KOPT-K1 (cell line): Measurements from ENCODE around the gene TRPM1.

Source experiments
- H3K27ac ChIP-seq: fragments of 200-600 bp; sonication (generic); 2 replicates; pipeline ENCODE4 v1.5.1; 2016; ENCODE audit warnings: antibody characterized with exemption, mild to moderate bottlenecking, low read depth, low read length; ENCODE audit not compliant: poor library complexity, severe bottlenecking
- H3K36me3 ChIP-seq: fragments of 200-600 bp; sonication (generic); 2 replicates; pipeline ENCODE4 v1.5.1; 2017; ENCODE audit warnings: antibody characterized with exemption, mild to moderate bottlenecking, low read length, moderate library complexity; ENCODE audit not compliant: insufficient read depth
- H3K9me3 ChIP-seq: fragments of 200-600 bp; sonication (generic); 2 replicates; pipeline ENCODE4 v1.5.1; 2017; ENCODE audit warnings: antibody characterized with exemption, low read length, mild to moderate bottlenecking; ENCODE audit not compliant: insufficient read depth, poor library complexity, severe bottlenecking

TRPM1 gene

GRCh38 chr15:31013863-31014607, 87.5 kb downstream of the TRPM1 start:
- Histone ChIP-seq H3K27ac (peak overlapping the region; percentile 53), H3K9me3 (peaks cover 12% of the 10 kb centered on the region), H3K36me3 (no peaks in the 10 kb centered on the region)

GRCh38 chr15:31012455-31012854, 89.1 kb downstream of the TRPM1 start:
- Histone ChIP-seq H3K9me3 (peaks cover 12% of the 10 kb centered on the region), H3K27ac (no peak overlapping the region), H3K36me3 (no peaks in the 10 kb centered on the region)

DNA sequence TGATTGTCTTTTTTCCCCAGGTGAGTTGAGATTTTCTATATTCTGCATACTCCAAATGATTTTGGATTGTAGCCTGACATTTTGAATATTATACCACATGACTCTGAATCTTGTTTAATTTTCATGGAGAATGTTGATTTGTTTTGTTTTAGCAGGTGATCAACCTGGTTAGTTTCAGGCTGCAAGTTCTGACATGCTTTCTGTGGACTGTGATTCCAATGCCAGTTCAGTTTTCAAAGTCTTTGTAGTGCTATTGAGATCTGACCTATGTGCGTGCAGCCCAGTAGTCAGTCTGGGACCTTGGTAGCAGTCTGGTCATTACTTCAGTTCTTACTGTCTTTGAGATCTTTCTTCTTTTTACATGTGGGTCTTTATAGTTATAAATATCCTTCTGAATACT, 91.5 kb downstream of the TRPM1 start:
- Histone ChIP-seq H3K36me3 (no peaks in the 10 kb centered on the region), H3K9me3 (peaks cover 12% of the 10 kb centered on the region), H3K27ac (no peak overlapping the region)

- Histone ChIP-seq H3K36me3 (no peaks in the 10 kb centered on the region), H3K27ac (no peak overlapping the region), H3K9me3 (no peaks in the 10 kb centered on the region)
Observed at GRCh38 chr15:31005660-31006059, 95.9 kb downstream of the TRPM1 start.

- Histone ChIP-seq H3K9me3 (no peaks in the 10 kb centered on the region), H3K36me3 (no peaks in the 10 kb centered on the region), H3K27ac (no peak overlapping the region)
Observed at GRCh38 chr15:31004220-31004733, 97.2 kb downstream of the TRPM1 start.

DNA sequence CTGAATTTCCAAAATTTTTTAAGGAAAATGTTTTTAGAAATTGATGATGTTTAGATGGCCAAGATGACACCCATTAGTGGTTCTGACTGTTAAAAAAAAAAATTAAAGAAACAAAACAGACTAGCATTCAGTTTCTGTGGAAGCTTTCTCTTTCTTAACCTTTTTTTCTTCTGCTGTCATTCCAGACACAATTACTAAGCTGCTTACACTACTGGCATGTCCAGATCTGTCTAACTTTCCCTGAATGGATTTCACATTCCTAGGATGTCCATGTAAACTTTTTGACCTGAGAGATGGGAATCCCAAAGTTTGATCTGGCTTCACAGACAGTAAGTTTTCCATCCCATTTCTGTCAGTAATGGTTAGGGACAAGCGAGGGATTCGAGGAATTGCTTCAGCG, 99.8 kb downstream of the TRPM1 start:
- H3K9me3 ChIP-seq = no peaks in the 10 kb centered on the region
- H3K36me3 ChIP-seq = no peaks in the 10 kb centered on the region
- H3K27ac ChIP-seq = no peak overlapping the region

DNA sequence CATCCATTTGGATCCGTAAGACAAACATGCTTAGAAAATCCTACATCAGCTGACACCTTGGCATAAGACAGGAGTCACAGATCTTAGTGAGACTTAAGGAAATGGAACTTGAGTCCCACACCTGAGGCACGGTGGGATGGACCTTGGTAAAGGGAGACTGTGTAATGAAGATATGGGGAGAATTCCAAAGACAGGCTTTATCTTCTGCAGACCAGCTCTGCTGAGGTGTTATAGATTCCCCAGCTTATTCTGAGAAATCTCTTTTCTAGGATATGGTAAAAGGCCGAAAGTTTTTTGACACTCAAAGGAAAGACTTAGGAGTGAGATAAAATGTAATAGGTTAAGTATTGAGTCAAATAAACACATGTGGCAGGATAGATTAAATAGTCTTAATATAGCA, 101.8 kb downstream of the TRPM1 start:
- H3K36me3 ChIP-seq = no peaks in the 10 kb centered on the region
- H3K27ac ChIP-seq = no peak overlapping the region
- H3K9me3 ChIP-seq = no peaks in the 10 kb centered on the region

- H3K36me3 ChIP-seq = no peaks in the 10 kb centered on the region
- H3K9me3 ChIP-seq = no peaks in the 10 kb centered on the region
- H3K27ac ChIP-seq = no peak overlapping the region
Observed at GRCh38 chr15:30997270-30997669, 104.3 kb downstream of the TRPM1 start.

- Histone ChIP-seq H3K27ac (peak overlapping the region; percentile 85), H3K36me3 (peaks cover under 1% of the 10 kb centered on the region; the same call in 1 of the 2 replicates), H3K9me3 (no peaks in the 10 kb centered on the region)
Observed at GRCh38 chr15:30992249-30992864, 109.2 kb downstream of the TRPM1 start.

GRCh38 chr15:30991255-30992235, 110.0 kb downstream of the TRPM1 start, which contains the start of gene MTMR10:
MTMR10 (minus strand) TSS chr15:30991628; CDS start chr15:30991506, 122 bp downstream.
- Histone ChIP-seq H3K27ac (peak within 1 kb of the TSS; percentile 85), H3K9me3 (no peaks in the 10 kb centered on the region), H3K36me3 (peaks cover 8% of the 10 kb centered on the region)

GRCh38 chr15:30990446-30991254, 110.9 kb downstream of the TRPM1 start:
- Histone ChIP-seq H3K27ac (peak overlapping the region; percentile 85), H3K36me3 (peaks cover 17% of the 10 kb centered on the region), H3K9me3 (no peaks in the 10 kb centered on the region)

- H3K27ac ChIP-seq = no peak overlapping the region
- peaks cover 23% of the 10 kb centered on the region for H3K36me3 ChIP-seq
- H3K9me3 ChIP-seq = no peaks in the 10 kb centered on the region
Observed at GRCh38 chr15:30990036-30990435, 111.5 kb downstream of the TRPM1 start.

DNA sequence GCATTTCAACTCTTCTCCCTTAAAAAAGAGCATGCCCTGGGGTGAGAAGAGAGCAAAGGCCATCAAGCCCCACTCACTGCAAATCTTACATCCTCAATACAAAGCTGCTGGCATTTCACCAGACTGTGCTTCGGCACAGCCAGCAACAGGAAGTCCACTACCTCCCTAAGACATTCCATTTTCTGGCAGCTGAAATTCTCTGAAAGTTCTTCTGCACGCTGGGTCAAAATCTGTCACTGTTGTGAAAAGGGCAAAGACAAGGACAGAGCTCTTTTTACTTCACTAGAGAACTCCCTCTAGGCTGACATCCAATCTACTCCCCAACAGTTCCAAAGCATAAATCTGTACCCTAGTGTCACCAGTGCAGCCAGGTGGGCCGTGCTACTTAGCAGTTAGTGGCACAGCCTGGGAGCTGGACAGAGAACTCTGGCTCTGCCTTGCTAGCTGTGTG, 116.4 kb downstream of the TRPM1 start:
- H3K9me3 ChIP-seq = no peaks in the 10 kb centered on the region
- H3K36me3 ChIP-seq = peaks cover 64% of the 10 kb centered on the region
- no peak overlapping the region for H3K27ac ChIP-seq

- peaks cover 70% of the 10 kb centered on the region for H3K36me3 ChIP-seq
- H3K27ac ChIP-seq = no peak overlapping the region
- no peaks in the 10 kb centered on the region for H3K9me3 ChIP-seq
Observed at GRCh38 chr15:30984542-30984941, 117.0 kb downstream of the TRPM1 start.
